AG08396 (cell line): Measurements from ENCODE around the gene TBC1D14.
"Not testable (repeated sequence)": the region's sequence is repeated elsewhere in the genome, so short reads cannot be mapped to it uniquely, and the experiment has no call there.

Experiments used
- DNase-seq: peaks from one replicate; pipeline ENCODE4 v3.0.0; 2012; ENCODE audit warnings: low spot score, mixed read lengths

TBC1D14 gene

GRCh38 chr4:6910340-6910959 lies 824 bp downstream of the TBC1D14 start:
- peak; percentile 26 for DNase-seq

- no peak for DNase-seq
These were observed 1.6 kb downstream of the TBC1D14 start for GRCh38 chr4:6910960-6911874.

- not testable (repeated sequence) for DNase-seq
These were observed 2.3 kb downstream of the TBC1D14 start for GRCh38 chr4:6911917-6912316.

- no peak for DNase-seq
These were observed 2.8 kb downstream of the TBC1D14 start for GRCh38 chr4:6912441-6912840.

GRCh38 chr4:6913350-6913905 lies 3.8 kb downstream of the TBC1D14 start:
- DNase-seq: no peak

GRCh38 chr4:6914448-6914847 lies 4.8 kb downstream of the TBC1D14 start:
- no peak for DNase-seq

GRCh38 chr4:6915041-6916005 lies 5.7 kb downstream of the TBC1D14 start:
- DNase-seq: no peak

- no peak for DNase-seq
These were observed 6.5 kb downstream of the TBC1D14 start for GRCh38 chr4:6916069-6916586.

- no peak for DNase-seq
These were observed 7.2 kb downstream of the TBC1D14 start for GRCh38 chr4:6916587-6917460.

GRCh38 chr4:6917461-6918271 lies 8.0 kb downstream of the TBC1D14 start:
- DNase-seq: no peak

- DNase-seq: no peak
These were observed 8.7 kb downstream of the TBC1D14 start for GRCh38 chr4:6918338-6918737.

- no peak for DNase-seq
These were observed 10.5 kb downstream of the TBC1D14 start for GRCh38 chr4:6920171-6920570.

GRCh38 chr4:6923507-6923906 lies 13.9 kb downstream of the TBC1D14 start:
- DNase-seq: no peak

- no peak for DNase-seq
These were observed 14.7 kb downstream of the TBC1D14 start for GRCh38 chr4:6924361-6924779.

GRCh38 chr4:6925357-6925836 lies 15.8 kb downstream of the TBC1D14 start:
- DNase-seq: no peak

GRCh38 chr4:6926081-6926480 lies 16.5 kb downstream of the TBC1D14 start:
- DNase-seq: no peak

- DNase-seq: peak; percentile 59
These were observed 17.3 kb downstream of the TBC1D14 start for GRCh38 chr4:6926681-6927478.

- no peak for DNase-seq
These were observed 18.5 kb downstream of the TBC1D14 start for GRCh38 chr4:6928081-6928480.

GRCh38 chr4:6929339-6929811 lies 19.7 kb downstream of the TBC1D14 start:
- DNase-seq: no peak
